ENCODE data around the gene MAML1.
"Not testable (repeated sequence)": the region's sequence is repeated elsewhere in the genome, so short reads cannot be mapped to it uniquely, and the experiment has no call there.

Gene MAML1

DNA sequence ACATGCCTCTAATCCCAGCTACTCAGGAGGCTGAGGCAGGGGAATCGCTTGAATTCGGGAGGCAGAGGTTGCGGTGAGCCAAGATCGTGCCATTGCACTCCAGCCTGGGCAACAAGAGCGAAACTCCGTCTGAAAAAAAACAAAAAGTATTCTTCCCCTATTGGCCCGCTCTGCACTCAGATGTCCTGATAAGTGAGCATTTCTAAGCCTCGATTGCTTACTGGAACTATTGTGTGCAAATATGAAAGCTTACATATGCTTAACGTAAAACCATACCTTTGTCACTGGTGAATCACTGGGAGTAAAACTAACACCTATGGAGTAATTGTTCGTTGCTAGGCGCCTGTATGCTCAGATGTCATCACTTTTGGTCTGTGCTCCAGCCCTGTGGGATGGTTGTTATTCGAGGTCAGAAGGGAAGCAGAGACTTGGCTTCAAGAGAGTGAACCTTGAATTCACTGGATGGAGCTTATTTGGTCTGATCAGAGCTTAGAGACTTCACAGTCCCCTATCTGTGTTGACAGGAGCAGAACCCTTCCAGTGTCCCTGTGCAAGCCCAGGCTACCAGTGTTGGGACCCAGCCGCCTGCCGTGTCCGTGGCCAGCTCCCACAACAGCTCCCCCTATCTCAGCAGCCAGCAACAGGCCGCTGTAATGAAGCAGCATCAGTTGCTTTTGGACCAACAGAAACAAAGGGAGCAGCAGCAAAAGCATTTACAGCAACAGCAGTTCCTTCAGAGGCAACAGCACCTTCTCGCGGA is 35.9 kb downstream of the MAML1 start:
- DNase-seq: no peak

DNA sequence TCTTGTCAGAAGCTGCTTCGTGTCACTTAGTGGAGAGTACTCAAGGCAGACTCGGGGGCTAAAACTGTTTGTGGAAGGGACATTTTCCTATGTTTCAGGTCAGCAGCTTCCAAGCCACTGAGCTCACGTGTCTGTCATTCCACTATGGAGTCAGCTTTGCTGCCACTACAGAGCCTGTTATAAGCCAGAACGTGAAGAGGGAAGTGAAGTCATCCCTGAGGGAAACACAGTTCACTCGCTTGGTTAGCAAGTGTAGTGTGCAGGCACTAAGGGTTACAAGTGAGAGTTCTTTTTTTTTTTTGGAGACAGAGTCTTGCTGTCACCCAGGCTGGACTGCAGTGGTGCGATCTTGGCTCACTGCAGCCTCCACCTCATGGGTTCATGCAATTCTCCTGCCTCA is 36.6 kb downstream of the MAML1 start:
- DNase-seq: no peak

DNA sequence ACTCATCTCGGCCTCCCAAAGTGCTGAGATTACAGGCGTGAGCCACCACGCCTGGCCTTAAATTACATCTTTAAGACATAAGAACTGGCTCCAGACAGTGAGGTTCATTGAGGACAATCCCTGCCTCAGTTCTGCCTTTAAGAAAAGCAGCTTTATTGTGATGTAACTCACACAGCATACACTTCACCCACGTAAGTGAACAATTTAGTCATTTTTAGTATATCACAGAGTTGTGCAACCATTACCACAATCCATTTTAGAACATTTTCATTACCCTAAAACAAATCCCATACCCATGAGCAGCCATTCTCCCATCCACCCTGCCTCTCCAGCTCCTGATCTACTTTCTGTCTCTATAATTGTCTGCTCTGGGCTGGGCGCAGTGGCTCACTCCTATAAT is 37.2 kb downstream of the MAML1 start:
- no peak for DNase-seq

GRCh38 chr5:179771311-179771895 is 38.8 kb downstream of the MAML1 start:
- peak; percentile 78 for DNase-seq

- peak; percentile 44 for DNase-seq
Observed at GRCh38 chr5:179772351-179772750, 39.7 kb downstream of the MAML1 start.

DNA sequence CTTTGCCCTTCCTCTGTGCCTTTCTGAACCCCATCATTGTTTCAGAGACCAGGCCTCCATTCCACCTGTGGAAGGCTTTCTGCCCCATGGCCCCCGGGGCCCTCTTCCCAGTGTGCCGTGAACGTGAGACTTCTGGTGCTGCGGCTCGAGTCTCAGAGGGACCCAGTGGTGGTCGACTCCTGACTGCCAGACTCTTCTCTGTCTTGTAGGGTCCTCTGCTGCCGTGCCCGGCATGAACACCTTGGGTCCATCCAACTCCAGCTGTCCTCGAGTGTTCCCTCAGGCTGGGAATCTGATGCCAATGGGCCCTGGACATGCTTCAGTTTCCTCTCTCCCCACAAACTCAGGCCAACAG is 41.0 kb downstream of the MAML1 start:
- no peak for DNase-seq

- DNase-seq: no peak
Observed at GRCh38 chr5:179774442-179774841, 41.8 kb downstream of the MAML1 start.

GRCh38 chr5:179776411-179776938 is 43.9 kb downstream of the MAML1 start:
- no peak for DNase-seq

GRCh38 chr5:179777456-179777855 is 44.8 kb downstream of the MAML1 start:
- no peak for DNase-seq

DNA sequence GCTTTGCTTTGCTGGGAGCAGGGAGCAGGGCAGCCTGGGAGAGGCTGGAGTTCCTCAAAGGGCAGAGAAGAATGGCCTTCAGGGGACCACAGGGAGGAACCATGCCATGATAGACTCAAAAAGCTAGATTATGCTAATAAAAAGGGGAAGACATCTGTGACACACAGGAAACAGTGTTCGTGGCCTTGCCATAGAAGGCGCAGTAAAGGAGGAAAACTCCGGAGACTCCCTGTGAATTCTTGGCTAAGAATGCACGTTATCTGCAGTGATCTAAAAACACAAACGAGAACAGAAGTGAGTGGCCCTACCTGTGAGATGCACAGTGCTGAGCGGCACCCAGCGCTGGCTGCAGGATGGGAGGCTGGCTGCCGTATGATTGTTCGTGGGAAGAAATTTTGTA is 45.3 kb downstream of the MAML1 start:
- no peak for DNase-seq

- DNase-seq: no peak
Observed at GRCh38 chr5:179778591-179778990, 46.0 kb downstream of the MAML1 start.

DNA sequence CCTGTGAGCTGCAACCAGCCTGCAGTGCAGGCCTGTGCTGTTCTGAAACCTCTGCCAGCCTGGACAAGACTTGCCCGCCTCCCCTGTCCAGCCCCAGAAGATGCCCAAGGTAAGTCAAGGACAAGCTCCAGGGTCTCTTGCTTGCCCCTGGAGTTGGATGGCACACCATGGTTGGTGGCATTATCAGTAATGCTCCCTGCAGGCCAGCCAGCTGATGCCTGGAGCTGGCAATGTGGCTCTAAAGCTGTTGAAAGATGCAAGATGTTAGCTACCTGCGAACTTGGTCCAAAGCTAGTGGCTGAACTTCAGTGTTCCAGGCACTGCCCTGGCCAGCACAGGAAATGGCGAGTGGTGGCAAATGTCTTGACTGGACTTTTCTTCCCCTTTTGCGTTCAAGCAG is 47.2 kb downstream of the MAML1 start:
- DNase-seq: no peak

GRCh38 chr5:179780362-179780761 is 47.7 kb downstream of the MAML1 start:
- DNase-seq: no peak

DNA sequence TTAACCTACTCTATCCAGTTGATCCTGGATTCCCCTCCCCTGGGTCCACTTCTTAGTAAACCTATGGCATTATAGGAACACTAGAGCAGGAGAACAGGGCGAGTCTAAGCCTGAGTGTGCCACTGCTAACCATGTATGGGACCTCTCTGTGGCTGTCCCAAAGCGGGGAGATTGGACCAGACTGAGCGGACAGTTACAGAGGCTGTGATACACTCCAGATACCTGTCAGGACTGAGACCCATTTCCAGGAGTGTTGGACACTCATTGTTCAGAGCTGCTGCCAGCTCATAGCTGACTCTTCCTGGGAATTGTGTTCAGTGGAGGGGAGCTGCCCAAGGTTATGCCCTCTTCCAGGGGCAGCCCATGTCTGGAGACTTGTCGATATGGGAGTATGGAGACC is 49.2 kb downstream of the MAML1 start:
- DNase-seq: no peak

GRCh38 chr5:179783128-179783527 is 50.5 kb downstream of the MAML1 start:
- DNase-seq: no peak

DNA sequence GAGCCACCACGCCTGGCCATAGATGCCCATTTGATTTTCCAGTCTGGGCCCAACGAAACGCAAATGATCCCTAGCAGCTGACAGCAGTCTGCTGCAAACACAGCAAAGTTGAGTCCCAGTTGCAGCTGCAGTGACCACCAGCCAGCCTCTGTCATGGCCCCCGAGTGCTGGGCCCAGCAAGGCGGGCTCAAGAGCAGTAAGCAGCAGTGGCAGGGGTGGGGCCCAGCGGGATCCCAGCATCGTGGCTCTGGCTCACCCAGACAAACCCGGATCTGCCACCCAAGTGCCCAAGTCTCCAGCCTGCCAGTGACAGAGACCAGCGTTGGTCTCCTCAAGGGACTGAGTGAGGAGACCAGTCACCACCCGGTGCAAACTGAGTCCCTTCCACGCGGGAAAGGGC is 54.2 kb downstream of the MAML1 start:
- no peak for DNase-seq

DNA sequence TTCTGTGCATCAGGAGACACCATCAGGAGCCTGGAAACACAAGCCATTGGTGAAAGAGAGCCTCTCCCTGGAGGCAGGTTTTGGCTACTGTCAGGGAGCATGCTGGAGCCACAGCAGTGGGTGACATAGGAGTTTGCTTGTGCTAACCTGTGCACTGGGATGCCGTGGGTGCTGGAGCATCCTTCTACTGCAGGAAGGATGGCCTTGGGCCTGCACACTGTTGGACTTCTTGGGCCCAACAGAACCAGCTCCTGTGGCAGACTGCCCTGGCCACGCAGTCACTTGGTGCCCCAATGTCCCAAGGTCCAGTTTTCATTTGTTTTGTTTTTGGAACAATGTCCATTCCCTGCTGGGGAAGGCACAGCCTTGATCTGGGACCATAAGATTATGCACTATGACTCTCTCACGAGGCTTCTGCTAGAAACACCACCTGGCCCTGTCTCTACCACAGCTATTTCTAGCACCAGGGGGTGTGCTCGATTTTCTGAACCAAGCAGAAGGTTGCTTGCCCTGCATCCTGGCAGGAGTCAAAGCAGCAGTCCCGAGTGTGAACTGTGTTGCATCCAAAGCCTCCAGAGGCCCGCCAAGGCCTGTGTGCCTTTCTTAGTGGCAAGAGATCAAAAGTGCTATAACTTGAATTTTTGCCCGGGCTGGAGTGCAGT is 55.7 kb downstream of the MAML1 start:
- no peak for DNase-seq

DNA sequence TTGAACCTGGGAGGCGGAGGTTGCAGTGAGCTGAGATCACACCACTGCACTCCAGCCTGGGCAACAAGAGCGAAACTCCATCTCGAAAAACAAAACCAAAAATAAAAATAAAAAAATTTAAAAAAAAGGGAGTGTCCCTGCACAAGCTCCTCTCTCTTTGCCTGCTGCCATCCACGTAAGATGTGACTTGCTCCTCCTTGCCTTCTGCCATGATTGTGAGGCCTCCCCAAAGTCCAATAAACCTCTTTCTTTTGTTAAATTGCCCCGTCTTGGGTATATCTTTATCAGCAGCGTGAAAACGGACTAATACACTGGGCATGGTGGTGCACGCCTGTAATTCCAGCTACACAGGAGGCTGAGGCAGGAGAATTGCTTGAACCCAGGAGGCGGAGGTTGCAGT is 56.7 kb downstream of the MAML1 start:
- DNase-seq: not testable (repeated sequence)

DNA sequence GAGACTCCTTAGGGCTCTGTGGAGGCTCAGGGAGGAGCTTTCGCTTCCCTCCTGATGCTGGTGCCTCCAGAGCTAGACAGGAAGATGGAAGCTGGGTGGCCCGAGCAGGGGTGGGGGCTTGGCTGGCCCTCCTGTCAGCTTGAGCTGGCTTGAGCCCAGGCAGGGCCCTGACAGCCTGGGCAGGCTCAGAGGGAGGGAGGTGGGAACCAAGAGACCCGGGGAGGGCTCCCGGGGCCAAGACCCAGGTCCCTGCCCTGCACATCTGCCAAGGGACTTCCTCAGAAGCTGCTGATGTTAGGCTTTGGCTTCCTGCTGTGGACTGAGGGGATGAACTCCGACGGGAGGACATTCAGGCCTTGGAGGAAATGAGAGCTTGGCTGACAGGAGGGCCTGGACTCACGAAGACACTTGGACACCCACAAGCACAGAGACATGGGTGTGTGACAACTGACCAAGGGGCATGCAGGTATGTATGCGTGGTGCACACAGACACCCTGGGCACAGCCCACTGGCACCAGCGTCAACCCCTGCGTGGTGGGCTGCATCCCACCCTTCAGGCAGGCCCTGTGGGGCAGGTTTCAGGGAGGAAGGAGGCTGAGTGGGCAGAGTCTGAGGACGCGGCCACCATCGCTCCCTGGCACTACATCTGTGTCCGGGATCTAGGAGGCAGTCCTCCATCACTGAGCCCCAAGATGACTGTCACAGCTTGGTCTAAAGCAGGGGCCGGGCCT is 59.4 kb downstream of the MAML1 start:
- DNase-seq: no peak

GRCh38 chr5:179792612-179793467 is 60.2 kb downstream of the MAML1 start:
- peak; percentile 88 for DNase-seq

GRCh38 chr5:179793468-179794139 is 61.0 kb downstream of the MAML1 start, which contains the start of gene LTC4S:
Gene LTC4S, plus strand, starts transcription at chr5:179793986. Its CDS starts 95 bp downstream, at chr5:179794081.
- DNase-seq: peak; percentile 66

GRCh38 chr5:179794171-179794570 is 61.5 kb downstream of the MAML1 start:
- DNase-seq: no peak
